ENCODE measurements around the gene ARHGAP8. TPM values are rescaled to one million over a fixed set of nuclear protein-coding genes. Genes with fewer than 3 reads are reported as not detected.

The ARHGAP8 gene
- total RNA-seq, 1 donor from 2014 or later, result 0.49 TPM

DNA sequence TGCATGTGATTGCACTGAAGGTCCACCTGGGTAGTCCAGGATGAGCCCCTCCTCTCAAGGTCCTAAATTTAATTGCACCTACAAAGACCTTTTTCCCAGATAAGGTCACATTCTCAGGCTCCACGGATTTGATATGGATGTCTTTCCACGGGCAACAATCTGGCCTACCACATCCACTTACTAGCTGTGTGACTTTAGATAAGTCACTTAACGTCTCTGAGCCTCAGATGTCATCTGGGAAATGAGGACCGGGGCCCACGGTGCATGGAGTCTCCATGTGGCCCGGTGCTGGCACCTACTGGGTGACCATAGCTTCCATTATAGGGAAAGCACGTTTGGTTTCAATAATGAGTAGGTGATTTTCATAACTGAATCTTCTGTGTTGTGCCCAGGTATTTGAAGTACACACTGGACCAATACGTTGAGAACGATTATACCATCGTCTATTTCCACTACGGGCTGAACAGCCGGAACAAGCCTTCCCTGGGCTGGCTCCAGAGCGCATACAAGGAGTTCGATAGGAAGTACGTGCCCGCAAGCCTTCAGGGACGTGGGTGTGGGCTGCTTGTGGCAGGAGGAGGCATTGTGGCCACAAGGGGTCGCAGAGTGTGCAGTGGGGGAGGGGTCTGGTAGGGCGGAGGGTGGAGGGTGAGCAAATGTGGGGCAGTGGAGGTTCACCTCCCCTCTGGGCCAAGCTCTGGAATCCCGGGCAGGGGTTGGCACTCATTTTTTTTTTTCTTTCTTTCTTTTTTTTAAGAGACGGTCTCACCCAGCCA is 55.7 kb downstream of the ARHGAP8 start:
- ATAC-seq (ENCODE audit: low read depth) (no peak), DNase-seq (no peak)
- ChIA-PET CTCF (no interaction called here), POLR2A (no interaction called here)
- H3K27me3 Mint-ChIP-seq, result peaks cover 15% of the 10 kb centered on the region
- H3K27ac Mint-ChIP-seq, result no peak overlapping the region
- no peaks in the 10 kb centered on the region for H3K36me3 Mint-ChIP-seq (ENCODE audit: low read depth)
- H3K9me3 Mint-ChIP-seq, result no peaks in the 10 kb centered on the region
- no peak overlapping the region for H3K4me3 Mint-ChIP-seq
- intact Hi-C loops (cut with micrococcal nuclease), result no loop called here
- TF ChIP-seq, protein P1, sequence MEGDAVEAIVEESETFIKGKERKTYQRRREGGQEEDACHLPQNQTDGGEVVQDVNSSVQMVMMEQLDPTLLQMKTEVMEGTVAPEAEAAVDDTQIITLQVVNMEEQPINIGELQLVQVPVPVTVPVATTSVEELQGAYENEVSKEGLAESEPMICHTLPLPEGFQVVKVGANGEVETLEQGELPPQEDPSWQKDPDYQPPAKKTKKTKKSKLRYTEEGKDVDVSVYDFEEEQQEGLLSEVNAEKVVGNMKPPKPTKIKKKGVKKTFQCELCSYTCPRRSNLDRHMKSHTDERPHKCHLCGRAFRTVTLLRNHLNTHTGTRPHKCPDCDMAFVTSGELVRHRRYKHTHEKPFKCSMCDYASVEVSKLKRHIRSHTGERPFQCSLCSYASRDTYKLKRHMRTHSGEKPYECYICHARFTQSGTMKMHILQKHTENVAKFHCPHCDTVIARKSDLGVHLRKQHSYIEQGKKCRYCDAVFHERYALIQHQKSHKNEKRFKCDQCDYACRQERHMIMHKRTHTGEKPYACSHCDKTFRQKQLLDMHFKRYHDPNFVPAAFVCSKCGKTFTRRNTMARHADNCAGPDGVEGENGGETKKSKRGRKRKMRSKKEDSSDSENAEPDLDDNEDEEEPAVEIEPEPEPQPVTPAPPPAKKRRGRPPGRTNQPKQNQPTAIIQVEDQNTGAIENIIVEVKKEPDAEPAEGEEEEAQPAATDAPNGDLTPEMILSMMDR (IDR thresholded peaks at IDR 0.05), result no peak
- no peaks in the 10 kb centered on the region for H3K4me1 Mint-ChIP-seq

DNA sequence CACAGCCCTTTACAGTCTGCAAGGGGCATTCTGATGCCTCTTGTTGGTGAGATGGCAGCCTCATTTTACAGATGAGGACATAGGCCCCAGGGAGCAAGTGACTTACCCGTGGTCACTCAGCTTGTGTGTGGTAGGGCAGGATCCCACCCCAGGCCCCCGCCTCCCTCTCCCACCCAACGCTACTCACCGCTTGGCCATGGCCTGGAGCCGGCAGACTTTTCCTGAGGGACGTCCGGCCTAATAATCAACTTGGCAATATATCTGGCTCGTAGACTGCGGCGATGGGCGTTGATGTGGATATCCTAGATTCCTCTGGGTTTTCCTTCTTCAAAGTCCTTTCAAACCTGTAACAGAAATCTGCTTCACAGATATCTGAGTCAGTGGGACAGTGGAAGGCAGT is 57.1 kb downstream of the ARHGAP8 start:
- TF ChIP-seq, protein P1 (IDR thresholded peaks at IDR 0.05), result no peak
- Mint-ChIP-seq H3K27me3 (peaks cover 15% of the 10 kb centered on the region), H3K9me3 (no peaks in the 10 kb centered on the region), H3K27ac (no peak overlapping the region), H3K36me3 (ENCODE audit: low read depth) (no peaks in the 10 kb centered on the region), H3K4me3 (no peak overlapping the region), H3K4me1 (no peaks in the 10 kb centered on the region)
- no peak for DNase-seq
- ATAC-seq (ENCODE audit: low read depth), result no peak
- POLR2A ChIA-PET, result no interaction called here
- CTCF ChIA-PET, result no interaction called here
- intact Hi-C loops (cut with micrococcal nuclease), result no loop called here

DNA sequence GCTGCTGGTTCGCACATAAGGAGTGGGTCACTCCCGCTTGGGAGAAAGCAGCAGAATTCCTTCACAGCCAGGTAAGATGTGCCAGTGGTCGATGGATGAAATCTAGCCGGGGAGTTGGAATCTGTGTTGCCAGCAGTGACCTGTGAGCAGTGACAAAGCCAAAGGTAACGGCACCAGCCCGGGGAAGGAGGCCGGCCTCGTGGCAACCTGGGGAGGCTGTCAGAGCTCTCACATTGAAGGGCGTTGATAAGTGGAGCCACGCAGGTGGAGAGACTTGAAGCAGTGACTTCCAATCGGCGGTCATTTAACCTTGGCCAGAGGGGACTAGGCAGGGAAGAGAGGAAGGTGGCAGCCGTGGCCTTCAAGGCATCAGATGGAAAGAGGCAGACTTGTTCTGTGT is 58.8 kb downstream of the ARHGAP8 start:
- Mint-ChIP-seq H3K36me3 (ENCODE audit: low read depth) (no peaks in the 10 kb centered on the region), H3K27me3 (peaks cover 11% of the 10 kb centered on the region), H3K9me3 (no peaks in the 10 kb centered on the region), H3K27ac (no peak overlapping the region), H3K4me3 (no peak overlapping the region), H3K4me1 (no peaks in the 10 kb centered on the region)
- TF ChIP-seq, protein P1 (IDR thresholded peaks at IDR 0.05), result no peak
- ATAC-seq (ENCODE audit: low read depth) (no peak), DNase-seq (no peak)
- ChIA-PET CTCF (no interaction called here), POLR2A (no interaction called here)
- intact Hi-C loops (cut with micrococcal nuclease), result no loop called here

DNA sequence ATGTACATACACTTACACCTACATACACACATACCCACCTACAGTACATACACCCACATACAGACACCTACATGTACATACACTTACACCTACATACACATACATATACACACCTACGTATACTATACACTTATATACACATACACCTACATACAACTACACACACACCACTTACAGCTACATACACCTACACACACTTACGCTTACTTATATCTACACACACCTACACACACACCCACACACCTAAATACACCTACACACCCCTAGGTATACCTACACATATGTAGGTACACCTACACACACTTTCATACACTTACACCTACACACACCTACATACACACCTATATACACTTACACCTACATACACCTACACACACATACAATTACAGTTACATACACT is 61.0 kb downstream of the ARHGAP8 start:
- DNase-seq (no peak), ATAC-seq (ENCODE audit: low read depth) (no peak)
- peaks cover 12% of the 10 kb centered on the region for H3K27me3 Mint-ChIP-seq
- no peaks in the 10 kb centered on the region for H3K9me3 Mint-ChIP-seq
- no peak overlapping the region for H3K4me3 Mint-ChIP-seq
- no peaks in the 10 kb centered on the region for H3K36me3 Mint-ChIP-seq (ENCODE audit: low read depth)
- no peaks in the 10 kb centered on the region for H3K4me1 Mint-ChIP-seq
- POLR2A ChIA-PET, result no interaction called here
- TF ChIP-seq, protein P1 (IDR thresholded peaks at IDR 0.05), result no peak
- intact Hi-C loops (cut with micrococcal nuclease), result no loop called here
- CTCF ChIA-PET, result no interaction called here
- H3K27ac Mint-ChIP-seq, result no peak overlapping the region

DNA sequence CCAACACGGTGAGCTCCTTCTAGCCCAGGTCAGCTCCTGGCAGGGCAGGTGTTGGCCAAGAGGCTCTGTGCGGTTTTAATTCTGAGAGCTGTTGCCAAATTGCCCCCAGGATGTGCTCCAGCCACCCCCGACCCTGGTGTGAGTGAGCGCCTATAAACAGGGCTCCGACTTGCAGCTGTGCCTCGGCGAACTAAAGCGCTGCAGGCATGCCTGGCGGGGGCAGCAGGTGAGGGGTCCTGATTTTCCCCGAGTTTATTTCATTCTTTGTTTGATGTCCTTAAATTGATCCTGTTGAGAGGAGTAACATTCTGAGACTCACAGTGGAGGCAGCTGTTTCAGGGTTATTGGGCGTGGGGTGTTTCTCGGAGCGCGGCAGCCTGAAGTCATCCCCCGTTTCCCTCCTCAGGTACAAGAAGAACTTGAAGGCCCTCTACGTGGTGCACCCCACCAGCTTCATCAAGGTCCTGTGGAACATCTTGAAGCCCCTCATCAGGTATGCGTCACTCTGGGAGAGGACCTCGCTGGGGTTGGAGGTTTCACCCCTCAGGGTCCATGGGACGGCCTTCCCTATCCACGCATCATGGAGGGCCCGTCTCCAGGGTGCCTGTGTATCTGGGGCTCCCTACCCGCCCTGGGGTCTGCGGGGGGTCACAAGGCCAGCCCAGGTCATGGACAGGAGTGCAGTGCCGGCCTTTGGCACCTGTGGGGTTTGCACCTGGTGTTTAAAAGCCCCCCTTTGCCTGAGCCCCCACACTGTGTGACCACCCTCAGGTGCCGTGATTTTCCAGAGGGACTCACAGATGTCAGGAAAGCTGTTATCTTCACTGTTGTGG is 62.1 kb downstream of the ARHGAP8 start:
- TF ChIP-seq, protein P1 (IDR thresholded peaks at IDR 0.05), result no peak
- CTCF ChIA-PET, result no interaction called here
- H3K4me1 Mint-ChIP-seq, result no peaks in the 10 kb centered on the region
- H3K27me3 Mint-ChIP-seq, result peaks cover 12% of the 10 kb centered on the region
- no peak overlapping the region for H3K27ac Mint-ChIP-seq
- intact Hi-C loops (cut with micrococcal nuclease), result no loop called here
- H3K36me3 Mint-ChIP-seq (ENCODE audit: low read depth), result no peaks in the 10 kb centered on the region
- no peaks in the 10 kb centered on the region for H3K9me3 Mint-ChIP-seq
- no peak for ATAC-seq (ENCODE audit: low read depth)
- DNase-seq, result no peak
- POLR2A ChIA-PET, result no interaction called here
- no peak overlapping the region for H3K4me3 Mint-ChIP-seq
